Endothelial cell of umbilical vein (primary cell): Measurements from ENCODE around the gene NRGN. TPM values are rescaled to one million over a fixed set of nuclear protein-coding genes. Genes with fewer than 3 reads are reported as not detected.
A peak's percentile ranks its signal among the peaks of the same experiment; 100 is the strongest.

Experiments used
- BruUV-seq: library from RNA; stranded (reverse); fragments of 400-500 nt; replicated peaks from 2 replicates; lab custom pipeline; 2021; lab: Mats Ljungman, UMichigan
- CTCF ChIA-PET: fragments of 300-600, 350-600 bp; sonication (Branson Sonifier 250); formaldehyde crosslinking; loops from one replicate; lab custom pipeline; 2021; ENCODE audit warnings: antibody characterized with exemption, inconsistent platforms; lab: Charles Lee
- POLR2A ChIA-PET: fragments of 300-600, 350-600 bp; sonication (Branson Sonifier 250); formaldehyde crosslinking; loops from one replicate; lab custom pipeline; 2021; ENCODE audit warnings: antibody characterized with exemption, inconsistent platforms; lab: Charles Lee
- DNase-seq: peaks from one replicate; pipeline ENCODE4 v3.0.0-alpha.2; 2011; ENCODE audit warnings: low read depth, low spot score
- FAIRE-seq: peaks from 2 replicates; lab custom pipeline; 2011; peaks lifted over from hg19 to GRCh38; lab: Jason Lieb, UNC
- H2AFZ ChIP-seq: 2 replicates; pipeline ENCODE4 v1.6.0; 2012; ENCODE audit warnings: low read depth, low read length, control low read depth, inconsistent platforms
- H3K27ac ChIP-seq: 2 replicates; pipeline ENCODE4 v1.5.1; 2011; ENCODE audit warnings: low read depth, mild to moderate bottlenecking, control low read depth, low read length, moderate library complexity; ENCODE audit not compliant: insufficient read depth
- H3K27me3 ChIP-seq, 2 experiments: 2 replicates each; pipeline versions ENCODE4 v1.6.0 to v1.6.1; 2011; ENCODE audit warnings: low read length in 2 of 2, mixed read lengths in 1 of 2; ENCODE audit not compliant: control insufficient read depth in 2 of 2, insufficient read depth in 2 of 2
- H3K36me3 ChIP-seq, 2 experiments: 2 replicates in 1 of 2; 3 replicates in 1 of 2; pipeline ENCODE4 v1.5.1; 2011; ENCODE audit warnings: low read length in 2 of 2, mild to moderate bottlenecking in 1 of 2, moderate library complexity in 1 of 2; ENCODE audit not compliant: control insufficient read depth in 2 of 2, insufficient read depth in 2 of 2; ENCODE audit errors: extremely low read depth in 1 of 2
- H3K4me1 ChIP-seq: 3 replicates; pipeline ENCODE4 v1.5.1; 2011; ENCODE audit warnings: mild to moderate bottlenecking, low read length; ENCODE audit not compliant: control insufficient read depth, insufficient read depth; ENCODE audit errors: extremely low read depth
- H3K4me2 ChIP-seq: 2 replicates; pipeline ENCODE4 v1.6.1; 2011; ENCODE audit warnings: low read length, control low read depth, mixed read lengths; ENCODE audit not compliant: insufficient read depth
- H3K4me3 ChIP-seq, 3 experiments: fragments of 200-600 bp in 1 of 3; sonication (generic), shearing (Covaris generic) in 1 of 3; replicated peaks in 1 of 3; 2 replicates each; pipeline ENCODE4 v1.5.1; 2011 to 2016; ENCODE audit warnings: control low read depth in 3 of 3, low read length in 3 of 3, mild to moderate bottlenecking in 2 of 3, inconsistent platforms in 1 of 3, low read depth in 1 of 3, moderate library complexity in 1 of 3; ENCODE audit not compliant: insufficient read depth in 1 of 3
- H3K79me2 ChIP-seq: 2 replicates; pipeline ENCODE4 v1.6.0; 2012; ENCODE audit warnings: low read length, inconsistent platforms; ENCODE audit not compliant: control insufficient read depth, insufficient read depth
- H3K9ac ChIP-seq: replicated peaks from 2 replicates; pipeline ENCODE3; 2011; ENCODE audit warnings: low read length, control low read depth; ENCODE audit not compliant: insufficient read depth; ENCODE audit errors: extremely low read depth
- H3K9me1 ChIP-seq: replicated peaks from 3 replicates; pipeline ENCODE4 v1.6.0; 2011; ENCODE audit warnings: mild to moderate bottlenecking, low read length; ENCODE audit not compliant: control insufficient read depth, insufficient read depth; ENCODE audit errors: extremely low read depth
- H3K9me3 ChIP-seq: replicated peaks from 2 replicates; pipeline ENCODE4 v1.5.1; 2012; ENCODE audit warnings: low read length, inconsistent platforms; ENCODE audit not compliant: control insufficient read depth, insufficient read depth
- H4K20me1 ChIP-seq: replicated peaks from 2 replicates; pipeline ENCODE3; 2011; ENCODE audit warnings: mild to moderate bottlenecking, low read length; ENCODE audit not compliant: control insufficient read depth, insufficient read depth; ENCODE audit errors: extremely low read depth
- FOS ChIP-seq: IDR thresholded peaks from 2 replicates; pipeline ENCODE4 v1.6.1; 2011; ENCODE audit warnings: mild to moderate bottlenecking, low read length, moderate library complexity, borderline replicate concordance; ENCODE audit not compliant: insufficient read depth
- GATA2 ChIP-seq: IDR thresholded peaks from 2 replicates; pipeline ENCODE4 v1.7.0; 2011; ENCODE audit warnings: low read depth, mild to moderate bottlenecking, moderate library complexity, mixed read lengths, low read length; ENCODE audit not compliant: insufficient read length, insufficient read depth
- JUN ChIP-seq: IDR thresholded peaks from 2 replicates; pipeline ENCODE4 v1.6.1; 2011; ENCODE audit warnings: borderline replicate concordance, low read depth; ENCODE audit not compliant: insufficient read length, insufficient read depth
- MAX ChIP-seq: IDR thresholded peaks from 2 replicates; pipeline ENCODE4 v1.6.1; 2011; ENCODE audit not compliant: insufficient read depth, insufficient read length
- MYC ChIP-seq: IDR thresholded peaks from one replicate; pipeline ENCODE4 v1.6.1; 2011; ENCODE audit warnings: mild to moderate bottlenecking, low read depth, low read length
- POLR2A ChIP-seq: IDR thresholded peaks from 2 replicates; pipeline ENCODE4 v1.6.1; 2012; ENCODE audit warnings: low read depth, mild to moderate bottlenecking, control low read depth, low read length
- POLR2AphosphoS5 ChIP-seq: IDR thresholded peaks from 2 replicates; pipeline ENCODE4 v1.6.1; 2012; ENCODE audit warnings: low read depth, mild to moderate bottlenecking, control low read depth, low read length, moderate library complexity; ENCODE audit not compliant: insufficient read depth
- dilution Hi-C: fragments of 300-500 bp; cut with MboI; formaldehyde crosslinking; loops from one replicate; pipeline ENCODE4 v1.15.0; 2019; ENCODE audit warnings: low sequenced_read_pairs; ENCODE audit not compliant: extremely low pct_ligation_motif_present
- intact Hi-C: fragments of 100-400 bp; cut with micrococcal nuclease; formaldehyde crosslinking; loops from one replicate; pipeline ENCODE4 v1.10.0; 2022
- polyA plus RNA-seq, 4 experiments: library from polyadenylated mRNA; depleted of rRNA in 3 of 4; stranded (reverse) in 3 of 4; unstranded in 1 of 4; fragments of >200 nt; gene quantifications; 2 replicates each; pipeline versions ENCODE4 v1.2.1 to v1.2.3, GENCODE V29; 2011 to 2012; ENCODE audit warnings: missing spikeins in 1 of 4
- total RNA-seq: library from RNA; stranded (reverse); gene quantifications from 2 replicates; pipeline ENCODE4 v1.2.3, GENCODE V29; 2021

Gene NRGN
- total and polyA plus RNA-seq, 2 donors (not counting 3 experiments of a cell fraction or from before 2014, with no cell fraction given) = 29.1 to 33.5 TPM

- H3K4me1 ChIP-seq = peaks cover 26% of the 10 kb centered on the region
- no peaks in the 10 kb centered on the region for H3K9me1 ChIP-seq
- H4K20me1 ChIP-seq = no peaks in the 10 kb centered on the region
- CTCF ChIA-PET = interaction anchor here (1.1 to 1.2 kb wide), 2 partner anchors 19 to 117 kb away, joined by 3 read pairs; no protein-coding TSS in a partner anchor
- DNase-seq = no peak
- no peaks in the 10 kb centered on the region for H3K9me3 ChIP-seq
- no peaks in the 10 kb centered on the region for H3K27me3 ChIP-seq
- no peak overlapping the region for H3K9ac ChIP-seq
- POLR2A ChIA-PET = no interaction called here
- TF ChIP-seq FOS (no peak), GATA2 (no peak), JUN (no peak), POLR2AphosphoS5 (no peak), POLR2A (no peak), MYC (no peak)
- BruUV-seq = no TSS peak
- intact Hi-C loops (no loop called here), dilution Hi-C loops (no loop called here)
- H3K79me2 ChIP-seq = no peaks in the 10 kb centered on the region
- no peak overlapping the region for H3K4me3 ChIP-seq
- no peaks in the 10 kb centered on the region for H3K36me3 ChIP-seq
- no peak overlapping the region for H2AFZ ChIP-seq
- FAIRE-seq = peak; percentile 61
- no peak overlapping the region for H3K27ac ChIP-seq
- H3K4me2 ChIP-seq = no peak overlapping the region
Observed at GRCh38 chr11:124719534-124719933, 20.2 kb upstream of the NRGN start.

GRCh38 chr11:124722176-124722575 is 17.6 kb upstream of the NRGN start:
- H3K79me2 ChIP-seq = no peaks in the 10 kb centered on the region
- no TSS peak for BruUV-seq
- no peak overlapping the region for H3K4me2 ChIP-seq
- no peak overlapping the region for H2AFZ ChIP-seq
- no peak for TF ChIP-seq MAX
- H3K36me3 ChIP-seq = no peaks in the 10 kb centered on the region
- H3K27me3 ChIP-seq = no peaks in the 10 kb centered on the region
- dilution Hi-C loops = no loop called here
- ChIA-PET CTCF (no interaction called here), POLR2A (no interaction called here)
- H3K9ac ChIP-seq = no peak overlapping the region
- no peaks in the 10 kb centered on the region for H4K20me1 ChIP-seq
- intact Hi-C loops = no loop called here
- H3K9me3 ChIP-seq = no peaks in the 10 kb centered on the region
- no peak overlapping the region for H3K4me3 ChIP-seq
- no peaks in the 10 kb centered on the region for H3K9me1 ChIP-seq
- no peak for FAIRE-seq
- no peak overlapping the region for H3K27ac ChIP-seq
- DNase-seq = no peak
- peaks cover 35% of the 10 kb centered on the region for H3K4me1 ChIP-seq
